ENCODE results near the gene MAPKAP1.

DNA sequence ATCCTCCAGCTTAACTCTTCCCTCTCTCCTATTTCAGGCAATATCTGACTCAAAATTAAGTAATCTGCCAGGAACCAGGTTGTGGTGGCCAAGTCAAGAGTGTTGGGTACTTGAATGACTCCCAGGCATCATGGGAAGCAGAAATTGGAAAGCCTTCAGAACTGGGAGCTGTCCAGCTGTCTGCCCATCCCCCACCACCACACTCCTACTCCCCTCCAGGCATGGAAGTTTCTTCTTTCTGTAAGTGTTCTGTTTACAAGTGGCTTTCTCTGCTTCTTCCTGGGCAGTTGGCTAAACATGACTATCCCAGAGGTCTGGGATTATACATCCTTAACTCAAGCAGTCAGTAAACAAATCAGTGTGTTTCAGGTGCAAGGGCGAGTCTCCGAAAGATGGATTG, 25.6 kb upstream of the MAPKAP1 start:
- no peak for TF ChIP-seq POLR2A (IDR thresholded peaks at IDR 0.05)
- TF ChIP-seq, protein P1, sequence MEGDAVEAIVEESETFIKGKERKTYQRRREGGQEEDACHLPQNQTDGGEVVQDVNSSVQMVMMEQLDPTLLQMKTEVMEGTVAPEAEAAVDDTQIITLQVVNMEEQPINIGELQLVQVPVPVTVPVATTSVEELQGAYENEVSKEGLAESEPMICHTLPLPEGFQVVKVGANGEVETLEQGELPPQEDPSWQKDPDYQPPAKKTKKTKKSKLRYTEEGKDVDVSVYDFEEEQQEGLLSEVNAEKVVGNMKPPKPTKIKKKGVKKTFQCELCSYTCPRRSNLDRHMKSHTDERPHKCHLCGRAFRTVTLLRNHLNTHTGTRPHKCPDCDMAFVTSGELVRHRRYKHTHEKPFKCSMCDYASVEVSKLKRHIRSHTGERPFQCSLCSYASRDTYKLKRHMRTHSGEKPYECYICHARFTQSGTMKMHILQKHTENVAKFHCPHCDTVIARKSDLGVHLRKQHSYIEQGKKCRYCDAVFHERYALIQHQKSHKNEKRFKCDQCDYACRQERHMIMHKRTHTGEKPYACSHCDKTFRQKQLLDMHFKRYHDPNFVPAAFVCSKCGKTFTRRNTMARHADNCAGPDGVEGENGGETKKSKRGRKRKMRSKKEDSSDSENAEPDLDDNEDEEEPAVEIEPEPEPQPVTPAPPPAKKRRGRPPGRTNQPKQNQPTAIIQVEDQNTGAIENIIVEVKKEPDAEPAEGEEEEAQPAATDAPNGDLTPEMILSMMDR (IDR thresholded peaks at IDR 0.05) = no peak

All from Peyer's patch (tissue), 4 donors.